Activated CD8-positive, alpha-beta memory T cell treated with anti-CD3 and anti-CD28 coated beads for 1 hour (primary cell): ENCODE results near the gene RARA.

ENCODE experiments used
- DNase-seq, 2 donors: peaks; one replicate each; pipeline ENCODE4 v3.0.0-alpha.2; 2020; ENCODE audit warnings: low read depth in 1 of 2; ENCODE audit errors: extremely low read depth in 1 of 2

RARA gene

GRCh38 chr17:40344421-40345160, 35.6 kb downstream of the RARA start:
- DNase-seq = no peak

DNA sequence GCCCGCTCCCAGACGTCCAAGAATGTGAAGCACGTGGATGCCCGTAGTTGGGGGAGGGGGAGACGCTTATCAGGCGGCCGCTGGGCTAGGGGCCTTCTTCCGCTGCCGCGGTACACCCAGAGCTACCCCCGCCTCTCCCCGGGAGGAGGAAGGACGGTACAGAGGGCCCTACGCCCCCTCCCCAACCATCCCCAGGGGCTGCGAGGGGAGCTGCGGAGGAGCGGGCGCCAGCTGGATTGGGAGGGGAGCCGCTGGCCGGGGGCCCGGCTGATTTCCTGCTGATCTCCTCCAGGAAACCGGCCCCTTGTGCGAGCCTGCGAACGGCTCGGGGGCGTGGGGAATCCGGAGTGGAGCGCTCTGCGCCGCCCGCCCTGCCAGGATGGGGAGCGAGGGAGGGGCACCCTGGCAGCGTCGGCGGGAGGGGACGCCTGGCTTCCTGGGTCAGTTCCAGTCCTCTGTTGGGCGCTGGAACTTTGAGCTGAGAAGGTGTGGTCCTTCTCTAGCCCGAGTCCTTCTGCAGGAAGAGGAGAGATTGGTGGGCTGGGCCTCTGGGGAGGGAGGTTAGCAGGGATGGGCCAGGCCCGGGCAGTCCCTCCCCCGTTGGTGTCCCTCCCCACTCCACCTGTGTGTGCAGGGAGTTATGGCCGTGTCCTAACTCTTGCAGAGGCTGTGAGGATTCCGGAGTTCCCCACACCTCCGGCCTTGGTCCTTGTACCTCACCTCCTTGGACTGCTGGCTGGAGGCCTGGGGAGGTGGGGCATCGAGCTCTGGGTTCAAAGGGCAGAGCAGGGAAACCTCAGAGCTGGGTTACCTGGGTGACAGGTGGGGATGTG, 36.4 kb downstream of the RARA start:
- DNase-seq = no peak

DNA sequence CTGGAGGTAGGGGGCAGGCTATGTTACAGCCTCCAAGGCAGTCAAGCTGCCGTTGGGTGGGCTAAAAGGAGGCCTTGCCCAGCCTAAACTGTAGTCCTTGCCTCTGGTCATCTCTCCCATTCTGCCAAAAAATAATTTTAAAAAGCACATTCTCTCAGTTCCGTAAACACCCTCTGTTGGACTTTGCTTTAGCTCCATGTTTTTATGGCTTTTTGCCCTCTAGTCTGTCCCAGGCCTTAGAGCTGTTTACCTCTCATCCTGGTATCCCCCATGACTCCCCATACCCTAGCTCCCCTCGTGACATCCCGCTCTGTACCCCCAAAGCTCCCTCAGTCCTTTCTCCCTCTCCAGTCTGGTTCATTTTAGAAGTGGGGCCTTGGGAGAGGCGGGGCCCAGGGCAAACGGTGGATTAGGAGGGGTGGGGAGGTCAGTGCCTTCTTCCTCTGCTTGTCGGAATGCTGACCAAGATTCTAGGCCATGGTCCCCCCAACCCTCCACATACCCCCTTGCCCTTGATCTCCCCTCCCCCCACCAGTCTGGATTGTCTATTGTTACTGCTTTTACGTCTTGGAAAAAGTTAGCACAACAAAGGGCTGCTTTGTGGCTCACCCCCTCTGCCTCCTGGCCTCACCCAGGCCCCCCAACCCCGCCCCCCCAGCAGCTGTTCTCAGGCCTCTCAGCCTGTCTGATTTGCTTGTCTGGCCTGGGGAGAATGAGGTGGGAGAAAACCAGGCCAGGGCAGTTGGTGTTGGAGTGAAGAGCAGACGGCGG, 37.2 kb downstream of the RARA start:
- DNase-seq = no peak

- DNase-seq = no peak
Measured at GRCh38 chr17:40346765-40347158, 37.8 kb downstream of the RARA start.

- no peak for DNase-seq
Measured at GRCh38 chr17:40347319-40348135, 38.5 kb downstream of the RARA start.

DNA sequence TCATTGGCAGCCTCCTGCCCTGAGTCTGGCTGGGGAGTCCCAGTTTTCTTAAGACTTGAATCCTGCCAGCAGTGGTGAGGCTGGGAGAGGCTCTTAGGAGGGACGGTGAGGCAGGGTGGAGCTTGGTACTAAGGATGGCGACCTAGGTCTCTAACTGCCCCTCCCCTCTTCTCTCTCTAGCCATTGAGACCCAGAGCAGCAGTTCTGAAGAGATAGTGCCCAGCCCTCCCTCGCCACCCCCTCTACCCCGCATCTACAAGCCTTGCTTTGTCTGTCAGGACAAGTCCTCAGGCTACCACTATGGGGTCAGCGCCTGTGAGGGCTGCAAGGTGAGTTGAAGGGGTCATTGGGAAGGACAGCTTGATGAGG, 39.1 kb downstream of the RARA start:
- no peak for DNase-seq

DNA sequence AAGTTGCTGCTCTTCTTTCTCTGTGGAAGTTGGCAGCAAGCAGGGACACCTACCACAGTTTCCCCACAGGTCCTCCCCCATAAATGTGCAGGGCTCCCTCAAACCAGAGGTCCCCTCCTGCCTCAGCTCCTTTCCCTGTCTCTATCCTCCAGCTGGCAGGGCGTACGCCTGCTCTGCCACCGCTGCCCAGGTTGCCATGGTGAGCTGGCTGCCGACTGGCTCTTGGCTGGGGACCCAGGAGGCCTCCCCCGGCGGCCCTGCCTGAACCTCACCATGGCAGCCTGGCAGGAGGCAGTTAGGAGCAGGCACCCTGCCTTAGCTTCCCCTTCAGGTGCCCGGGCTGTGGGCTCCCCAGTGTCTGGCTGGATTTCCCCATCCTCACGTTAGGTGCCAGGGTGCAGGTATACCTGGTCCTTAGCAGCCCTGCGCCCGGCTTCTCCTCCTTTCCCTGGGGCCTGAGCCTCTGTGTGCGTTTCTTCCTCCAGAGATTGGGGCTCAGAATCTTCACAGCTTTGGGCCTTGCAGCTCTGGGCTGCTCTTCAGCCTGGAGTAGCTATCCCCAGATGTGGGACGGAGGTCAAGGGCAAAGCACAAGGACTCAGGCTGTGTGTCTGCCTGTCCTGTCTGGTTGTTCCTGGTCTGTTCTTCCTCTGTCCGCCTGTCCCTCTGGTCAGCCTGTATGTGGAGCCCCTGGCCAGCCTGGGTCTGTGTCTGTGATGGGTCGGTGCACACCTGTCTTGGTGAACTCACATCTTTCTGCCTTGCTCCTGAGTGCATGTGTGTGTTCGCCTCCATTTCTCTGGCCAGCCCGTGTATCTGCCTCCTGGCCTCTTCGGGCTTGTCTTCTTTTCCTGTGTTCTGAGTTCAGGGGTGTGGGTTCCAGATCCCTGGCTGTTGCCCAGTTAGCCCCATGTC, 39.8 kb downstream of the RARA start:
- DNase-seq = no peak

GRCh38 chr17:40349477-40349894, 40.5 kb downstream of the RARA start:
- DNase-seq = no peak

DNA sequence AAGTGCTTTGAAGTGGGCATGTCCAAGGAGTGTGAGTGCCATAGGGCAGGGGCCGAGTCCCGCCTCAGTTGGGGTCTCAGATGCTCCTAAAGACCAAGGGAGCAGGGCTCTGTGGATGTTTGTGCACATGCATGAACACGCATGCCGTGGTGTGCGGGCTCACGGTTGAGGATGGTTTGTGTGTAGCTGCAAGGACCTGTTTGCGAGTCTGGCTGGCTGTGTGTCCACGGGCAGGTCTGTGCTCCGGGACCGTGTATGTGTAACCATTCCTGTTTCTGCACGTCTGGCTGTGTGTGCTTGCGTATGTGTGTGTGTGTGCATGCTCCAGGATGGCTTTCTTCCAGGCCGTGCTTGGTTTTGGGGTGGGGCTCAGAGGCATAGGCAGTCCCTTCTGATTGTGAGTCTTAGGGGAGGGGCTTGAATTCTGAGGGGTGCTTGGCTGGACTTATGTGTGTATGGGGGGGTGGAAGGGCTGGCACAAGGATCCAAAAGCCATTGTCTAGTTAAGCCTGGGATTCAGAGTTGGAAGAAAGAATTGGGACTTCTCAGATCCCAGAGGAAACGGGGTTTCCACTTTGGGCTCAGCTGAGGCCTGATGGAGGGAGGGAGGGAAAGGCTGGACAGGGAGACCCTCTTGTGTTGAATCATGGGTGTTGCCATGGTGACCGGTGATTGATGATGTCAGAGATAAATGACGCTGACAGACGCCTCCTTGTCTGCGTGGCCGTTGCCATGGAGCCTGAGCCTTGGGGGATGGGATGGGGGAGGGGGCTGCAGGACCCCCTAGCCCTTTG, 41.1 kb downstream of the RARA start:
- no peak for DNase-seq

- DNase-seq = no peak
Measured at GRCh38 chr17:40350689-40351358, 41.8 kb downstream of the RARA start.

- DNase-seq = no peak
Measured at GRCh38 chr17:40351359-40352236, 42.6 kb downstream of the RARA start.

DNA sequence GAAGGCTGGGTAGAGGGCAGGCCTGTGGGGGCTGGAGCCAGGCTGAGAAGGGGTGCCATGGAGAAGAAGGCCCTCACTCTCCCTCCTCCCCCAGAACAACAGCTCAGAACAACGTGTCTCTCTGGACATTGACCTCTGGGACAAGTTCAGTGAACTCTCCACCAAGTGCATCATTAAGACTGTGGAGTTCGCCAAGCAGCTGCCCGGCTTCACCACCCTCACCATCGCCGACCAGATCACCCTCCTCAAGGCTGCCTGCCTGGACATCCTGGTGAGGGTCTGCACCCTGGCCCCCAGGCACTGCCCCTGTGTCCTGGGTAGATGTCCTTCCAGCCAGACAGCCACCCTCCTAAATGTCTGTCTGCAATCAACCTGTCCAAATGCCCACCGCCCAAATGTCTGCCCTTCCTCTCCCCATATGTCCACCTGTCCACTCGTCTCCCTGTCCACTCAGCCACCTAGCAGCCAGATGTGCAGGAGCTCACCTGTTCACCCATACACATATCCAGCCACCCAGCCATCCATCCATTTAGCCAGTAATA, 43.3 kb downstream of the RARA start:
- no peak for DNase-seq

- DNase-seq = no peak
Measured at GRCh38 chr17:40352779-40353394, 43.9 kb downstream of the RARA start.

DNA sequence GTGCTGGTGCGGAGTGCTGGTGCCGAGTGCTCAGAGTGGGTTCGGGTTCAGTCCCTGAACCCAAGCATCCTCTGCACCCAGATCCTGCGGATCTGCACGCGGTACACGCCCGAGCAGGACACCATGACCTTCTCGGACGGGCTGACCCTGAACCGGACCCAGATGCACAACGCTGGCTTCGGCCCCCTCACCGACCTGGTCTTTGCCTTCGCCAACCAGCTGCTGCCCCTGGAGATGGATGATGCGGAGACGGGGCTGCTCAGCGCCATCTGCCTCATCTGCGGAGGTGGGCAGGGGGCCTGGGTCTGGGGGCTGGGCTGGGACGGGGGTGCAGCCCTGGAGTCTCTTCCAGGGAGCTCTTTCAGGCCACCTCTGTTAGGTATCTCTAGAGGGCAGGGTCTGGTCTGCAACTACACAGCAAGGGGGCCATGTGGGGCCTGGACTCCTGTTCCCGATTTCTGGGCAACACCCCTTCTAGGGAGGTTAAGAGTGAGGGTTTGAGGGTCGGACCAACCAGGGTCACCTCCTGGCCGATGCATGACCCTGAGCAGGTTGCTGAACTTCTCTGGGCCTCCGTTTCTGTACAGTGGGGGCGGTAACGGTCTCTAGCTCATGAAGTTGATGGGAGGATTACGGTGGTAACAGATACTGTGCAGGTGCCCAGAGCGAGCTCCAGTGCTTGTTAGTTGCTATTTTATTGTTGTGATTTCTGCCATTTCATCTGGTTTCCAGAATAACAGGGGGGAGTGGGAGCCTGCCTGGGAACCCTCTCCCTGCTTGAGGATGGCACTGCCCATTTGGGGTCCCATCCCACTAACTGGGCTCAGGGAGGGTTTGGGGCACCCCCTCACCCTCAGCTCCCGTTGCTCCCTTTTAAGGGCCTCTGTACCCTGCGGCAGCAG, 45.5 kb downstream of the RARA start:
- DNase-seq = no peak

DNA sequence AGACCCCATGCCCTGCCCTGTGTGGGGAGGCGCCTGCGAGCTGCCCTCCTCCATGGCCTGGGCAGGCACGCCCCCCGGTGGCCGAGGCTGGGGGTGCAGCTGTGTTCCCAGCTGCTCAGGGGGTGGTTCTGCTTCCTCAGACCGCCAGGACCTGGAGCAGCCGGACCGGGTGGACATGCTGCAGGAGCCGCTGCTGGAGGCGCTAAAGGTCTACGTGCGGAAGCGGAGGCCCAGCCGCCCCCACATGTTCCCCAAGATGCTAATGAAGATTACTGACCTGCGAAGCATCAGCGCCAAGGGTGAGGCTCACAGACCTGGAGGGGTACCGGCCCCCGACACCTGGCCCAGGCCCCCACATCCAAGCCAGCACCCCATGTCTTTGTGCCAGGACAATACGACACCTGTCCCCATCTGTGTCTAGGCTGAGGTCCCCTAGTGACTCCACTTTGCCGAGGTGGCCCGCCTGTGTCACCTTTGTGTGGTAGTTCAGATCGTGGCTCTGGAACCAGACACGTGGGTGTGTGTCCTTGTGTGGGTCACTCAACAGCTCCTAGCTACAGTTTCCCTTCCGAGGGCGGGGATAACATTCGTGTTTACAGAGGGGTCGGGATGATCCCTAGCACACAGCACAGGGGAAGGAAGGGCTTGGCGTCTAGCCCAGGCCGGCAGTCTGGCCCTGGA, 46.3 kb downstream of the RARA start:
- DNase-seq = peak; percentile 45 to 71
